ENCODE data around the gene ITGB6.

DNA sequence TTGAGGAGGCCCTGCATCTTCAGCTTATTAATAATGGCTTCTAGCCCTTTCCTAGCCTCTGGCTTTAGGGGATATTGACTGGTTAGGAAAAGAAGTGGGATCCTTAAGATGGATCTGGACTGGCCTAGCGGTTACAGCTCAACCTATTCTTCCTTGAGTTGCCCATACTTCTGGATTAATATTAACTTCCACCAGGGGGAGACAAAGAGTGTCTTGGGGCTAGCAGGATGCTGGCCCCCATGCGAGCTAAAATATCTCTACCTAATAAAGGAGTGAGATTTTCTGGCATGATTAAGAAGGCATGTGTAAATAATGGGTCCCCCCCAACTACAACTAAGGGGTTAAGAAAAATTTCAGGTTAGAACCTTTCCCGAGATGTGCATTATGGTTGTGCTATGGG lies 114.4 kb downstream of the ITGB6 start:
- TF ChIP-seq, protein P1, sequence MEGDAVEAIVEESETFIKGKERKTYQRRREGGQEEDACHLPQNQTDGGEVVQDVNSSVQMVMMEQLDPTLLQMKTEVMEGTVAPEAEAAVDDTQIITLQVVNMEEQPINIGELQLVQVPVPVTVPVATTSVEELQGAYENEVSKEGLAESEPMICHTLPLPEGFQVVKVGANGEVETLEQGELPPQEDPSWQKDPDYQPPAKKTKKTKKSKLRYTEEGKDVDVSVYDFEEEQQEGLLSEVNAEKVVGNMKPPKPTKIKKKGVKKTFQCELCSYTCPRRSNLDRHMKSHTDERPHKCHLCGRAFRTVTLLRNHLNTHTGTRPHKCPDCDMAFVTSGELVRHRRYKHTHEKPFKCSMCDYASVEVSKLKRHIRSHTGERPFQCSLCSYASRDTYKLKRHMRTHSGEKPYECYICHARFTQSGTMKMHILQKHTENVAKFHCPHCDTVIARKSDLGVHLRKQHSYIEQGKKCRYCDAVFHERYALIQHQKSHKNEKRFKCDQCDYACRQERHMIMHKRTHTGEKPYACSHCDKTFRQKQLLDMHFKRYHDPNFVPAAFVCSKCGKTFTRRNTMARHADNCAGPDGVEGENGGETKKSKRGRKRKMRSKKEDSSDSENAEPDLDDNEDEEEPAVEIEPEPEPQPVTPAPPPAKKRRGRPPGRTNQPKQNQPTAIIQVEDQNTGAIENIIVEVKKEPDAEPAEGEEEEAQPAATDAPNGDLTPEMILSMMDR (IDR thresholded peaks at IDR 0.05) = peak; percentile 51
- TF ChIP-seq ZFX (IDR thresholded peaks at IDR 0.05; ENCODE audit: borderline replicate concordance) = no peak
